ENCODE measurements around the gene CDC27.
"Not testable (repeated sequence)": the region's sequence is repeated elsewhere in the genome, so short reads cannot be mapped to it uniquely, and the experiment has no call there.

CDC27 gene

GRCh38 chr17:47120521-47121095 lies 68.5 kb downstream of the CDC27 start:
- H3K4me1 Mint-ChIP-seq (ENCODE audit: low read depth) = no peaks in the 10 kb centered on the region
- H3K27ac Mint-ChIP-seq = no peak overlapping the region
- no peaks in the 10 kb centered on the region for H3K27me3 Mint-ChIP-seq
- no peak overlapping the region for H3K4me3 Mint-ChIP-seq
- intact Hi-C loops (cut with micrococcal nuclease) = no loop called here
- peaks cover 76% of the 10 kb centered on the region for H3K36me3 Mint-ChIP-seq (ENCODE audit: low read depth)
- no peaks in the 10 kb centered on the region for H3K9me3 Mint-ChIP-seq

DNA sequence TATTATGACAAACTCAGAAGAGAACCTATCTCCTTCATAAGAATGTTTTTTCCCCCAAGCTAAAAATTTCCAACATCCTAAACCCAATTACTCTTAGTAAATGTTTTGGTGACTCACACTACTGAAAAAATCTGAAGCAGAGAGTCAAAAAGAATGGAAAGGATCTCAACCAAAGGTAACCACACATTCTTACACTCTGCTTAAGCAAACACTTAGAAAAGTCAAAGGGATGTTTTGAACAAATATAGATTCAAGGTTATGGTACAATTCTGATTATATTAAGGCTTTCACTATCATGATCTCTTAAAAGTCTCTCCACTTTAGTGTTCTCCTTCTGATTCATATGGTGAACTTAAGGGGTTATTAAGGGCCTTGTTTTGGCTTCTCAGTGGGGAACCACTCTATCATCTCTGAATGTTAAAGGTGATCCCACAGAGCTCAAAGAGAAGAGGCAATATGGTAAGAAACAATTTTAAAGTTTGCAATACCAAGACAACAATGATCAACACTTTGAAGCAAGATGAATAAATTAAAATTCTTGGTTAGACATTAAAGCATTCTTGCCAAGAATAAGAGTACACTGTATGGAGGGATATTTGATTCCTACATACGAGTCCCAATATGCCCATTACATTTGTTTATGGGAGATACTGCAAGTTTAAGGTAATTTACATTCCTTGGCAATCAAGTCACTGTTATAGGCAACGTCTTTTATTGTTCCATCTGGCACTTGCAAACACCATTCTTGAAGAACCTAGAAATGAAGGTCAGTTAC lies 69.2 kb downstream of the CDC27 start:
- H3K4me3 Mint-ChIP-seq = no peak overlapping the region
- H3K27me3 Mint-ChIP-seq = no peaks in the 10 kb centered on the region
- intact Hi-C loops (cut with micrococcal nuclease) = no loop called here
- H3K9me3 Mint-ChIP-seq = no peaks in the 10 kb centered on the region
- peaks cover 69% of the 10 kb centered on the region for H3K36me3 Mint-ChIP-seq (ENCODE audit: low read depth)
- no peaks in the 10 kb centered on the region for H3K4me1 Mint-ChIP-seq (ENCODE audit: low read depth)
- H3K27ac Mint-ChIP-seq = no peak overlapping the region

GRCh38 chr17:47117386-47117785 lies 71.7 kb downstream of the CDC27 start:
- Mint-ChIP-seq H3K27me3 (no peaks in the 10 kb centered on the region), H3K4me3 (no peak overlapping the region), H3K36me3 (ENCODE audit: low read depth) (peaks cover 48% of the 10 kb centered on the region), H3K27ac (no peak overlapping the region), H3K4me1 (ENCODE audit: low read depth) (no peaks in the 10 kb centered on the region), H3K9me3 (no peaks in the 10 kb centered on the region)
- intact Hi-C loops (cut with micrococcal nuclease) = no loop called here

- peaks cover 7% of the 10 kb centered on the region for H3K27me3 Mint-ChIP-seq
- no peak overlapping the region for H3K27ac Mint-ChIP-seq
- H3K4me1 Mint-ChIP-seq (ENCODE audit: low read depth) = peaks cover 18% of the 10 kb centered on the region
- no peak overlapping the region for H3K4me3 Mint-ChIP-seq
- H3K9me3 Mint-ChIP-seq = no peaks in the 10 kb centered on the region
- H3K36me3 Mint-ChIP-seq (ENCODE audit: low read depth) = no peaks in the 10 kb centered on the region
- intact Hi-C loops (cut with micrococcal nuclease) = no loop called here
These were observed 83.0 kb downstream of the CDC27 start for GRCh38 chr17:47106130-47106529.

DNA sequence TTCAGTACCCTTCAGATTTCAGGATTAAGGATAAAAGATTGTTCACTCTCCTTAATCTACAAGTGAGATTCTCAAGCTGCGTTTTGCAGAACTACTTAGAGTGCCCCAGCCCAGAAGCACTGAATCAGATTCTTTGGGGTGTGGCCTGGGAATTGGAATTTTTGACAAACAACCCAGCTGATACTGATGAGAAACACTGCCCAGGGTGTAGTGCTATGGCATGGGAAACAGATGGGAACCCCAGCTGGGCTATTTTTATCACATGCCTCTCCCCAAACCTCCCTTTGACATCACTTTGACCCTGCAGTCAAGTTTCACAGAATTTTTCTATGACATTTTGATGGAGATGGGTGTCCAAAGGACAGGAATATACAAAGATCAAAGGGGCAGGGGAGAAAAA lies 83.8 kb downstream of the CDC27 start:
- H3K27me3 Mint-ChIP-seq; H3K27ac Mint-ChIP-seq; H3K36me3 Mint-ChIP-seq (ENCODE audit: low read depth); H3K4me3 Mint-ChIP-seq; intact Hi-C loops (cut with micrococcal nuclease); H3K9me3 Mint-ChIP-seq: not testable (repeated sequence)
- peaks cover 19% of the 10 kb centered on the region for H3K4me1 Mint-ChIP-seq (ENCODE audit: low read depth)

- H3K27me3 Mint-ChIP-seq = peaks cover 5% of the 10 kb centered on the region
- H3K27ac Mint-ChIP-seq = no peak overlapping the region
- no peaks in the 10 kb centered on the region for H3K9me3 Mint-ChIP-seq
- intact Hi-C loops (cut with micrococcal nuclease) = loop anchor here (5.0 kb wide), 1 partner anchor 36 kb away; no protein-coding TSS in a partner anchor
- H3K4me3 Mint-ChIP-seq = no peak overlapping the region
- H3K4me1 Mint-ChIP-seq (ENCODE audit: low read depth) = peaks cover 24% of the 10 kb centered on the region
- peaks cover 7% of the 10 kb centered on the region for H3K36me3 Mint-ChIP-seq (ENCODE audit: low read depth)
These were observed 86.2 kb downstream of the CDC27 start for GRCh38 chr17:47102914-47103313.

DNA sequence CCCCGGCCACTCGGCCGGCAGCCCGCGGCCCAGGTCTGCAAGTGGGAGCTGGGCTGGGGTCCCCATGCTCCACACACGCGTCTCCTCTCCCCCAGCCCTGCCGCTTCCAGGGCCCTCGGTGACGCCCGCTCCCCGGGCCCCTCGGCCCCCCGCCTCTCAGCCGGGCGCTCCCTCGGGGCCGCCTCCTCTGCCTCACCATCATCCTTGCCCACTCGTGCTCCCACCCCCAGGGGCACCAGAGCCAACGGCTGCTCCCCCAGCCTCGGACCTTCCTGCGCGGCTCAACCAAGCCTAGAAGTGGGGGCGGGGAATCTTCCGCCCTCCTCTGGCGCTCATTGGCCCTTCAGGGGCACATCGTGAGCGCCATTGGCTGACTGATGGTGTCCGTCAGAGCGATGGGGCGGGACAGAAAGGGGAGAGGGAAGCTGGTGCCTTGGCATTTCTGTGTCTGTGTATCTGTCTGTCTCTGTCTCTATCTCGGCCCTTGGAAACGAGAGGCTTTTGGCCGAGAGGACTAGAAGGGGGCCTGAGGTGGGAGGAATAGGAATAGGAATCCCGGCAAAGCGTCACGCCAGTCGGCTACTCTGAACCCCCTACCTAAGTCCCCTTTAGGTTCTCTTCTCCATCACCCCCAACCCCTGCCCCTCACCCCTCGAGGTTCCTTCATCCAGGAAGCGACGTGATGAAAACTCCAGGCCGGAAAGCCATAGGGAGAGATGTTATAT lies 88.9 kb downstream of the CDC27 start:
- intact Hi-C loops (cut with micrococcal nuclease) = loop anchor here (5.0 kb wide), 1 partner anchor 33 kb away; no protein-coding TSS in a partner anchor
- Mint-ChIP-seq H3K27ac (peak overlapping the region; percentile 92), H3K36me3 (ENCODE audit: low read depth) (peaks cover 9% of the 10 kb centered on the region), H3K27me3 (no peaks in the 10 kb centered on the region), H3K9me3 (no peaks in the 10 kb centered on the region), H3K4me3 (peak overlapping the region; percentile 97), H3K4me1 (ENCODE audit: low read depth) (peaks cover 23% of the 10 kb centered on the region)

DNA sequence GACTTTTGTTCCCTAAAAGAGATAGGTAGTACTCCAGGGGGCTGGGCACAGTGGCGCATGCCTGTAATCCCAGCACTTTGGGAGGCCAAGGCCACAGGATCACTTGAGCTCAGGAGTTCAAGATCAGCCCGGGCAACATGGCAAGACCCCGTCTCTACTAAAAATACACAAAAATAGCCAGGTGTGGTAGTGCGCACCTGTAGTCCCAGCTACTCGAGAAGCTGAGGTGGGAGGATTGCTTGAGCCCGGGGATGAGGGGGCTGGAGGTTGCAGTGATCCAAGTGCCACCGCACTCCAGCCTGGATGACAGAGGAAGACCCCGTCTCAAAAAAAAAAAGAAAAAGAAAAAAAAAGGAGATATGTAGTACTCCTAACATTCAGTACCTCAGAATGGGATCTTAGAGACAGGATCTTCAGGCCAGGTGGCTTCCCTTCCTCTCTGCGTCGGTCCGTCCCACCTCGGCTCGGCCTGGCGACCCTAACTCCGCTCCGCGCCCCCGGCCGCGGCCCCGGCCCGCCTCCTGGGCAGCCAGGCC lies 89.6 kb downstream of the CDC27 start:
- intact Hi-C loops (cut with micrococcal nuclease) = no loop called here
- H3K27me3 Mint-ChIP-seq = no peaks in the 10 kb centered on the region
- peak overlapping the region; percentile 97 for H3K4me3 Mint-ChIP-seq
- peak overlapping the region; percentile 92 for H3K27ac Mint-ChIP-seq
- peaks cover 13% of the 10 kb centered on the region for H3K36me3 Mint-ChIP-seq (ENCODE audit: low read depth)
- peaks cover 17% of the 10 kb centered on the region for H3K4me1 Mint-ChIP-seq (ENCODE audit: low read depth)
- no peaks in the 10 kb centered on the region for H3K9me3 Mint-ChIP-seq

GRCh38 chr17:47096343-47096742 lies 92.8 kb downstream of the CDC27 start:
- no peaks in the 10 kb centered on the region for H3K27me3 Mint-ChIP-seq
- H3K4me1 Mint-ChIP-seq (ENCODE audit: low read depth) = peaks cover 16% of the 10 kb centered on the region
- intact Hi-C loops (cut with micrococcal nuclease) = no loop called here
- peaks cover 22% of the 10 kb centered on the region for H3K36me3 Mint-ChIP-seq (ENCODE audit: low read depth)
- no peak overlapping the region for H3K27ac Mint-ChIP-seq
- no peaks in the 10 kb centered on the region for H3K9me3 Mint-ChIP-seq
- H3K4me3 Mint-ChIP-seq = no peak overlapping the region

- H3K9me3 Mint-ChIP-seq = no peaks in the 10 kb centered on the region
- H3K4me1 Mint-ChIP-seq (ENCODE audit: low read depth) = peaks cover 16% of the 10 kb centered on the region
- H3K4me3 Mint-ChIP-seq = no peak overlapping the region
- H3K36me3 Mint-ChIP-seq (ENCODE audit: low read depth) = peaks cover 28% of the 10 kb centered on the region
- intact Hi-C loops (cut with micrococcal nuclease) = no loop called here
- H3K27me3 Mint-ChIP-seq = no peaks in the 10 kb centered on the region
- no peak overlapping the region for H3K27ac Mint-ChIP-seq
These were observed 93.8 kb downstream of the CDC27 start for GRCh38 chr17:47095268-47095667.

- no peaks in the 10 kb centered on the region for H3K9me3 Mint-ChIP-seq
- intact Hi-C loops (cut with micrococcal nuclease) = no loop called here
- peaks cover 21% of the 10 kb centered on the region for H3K4me1 Mint-ChIP-seq (ENCODE audit: low read depth)
- no peak overlapping the region for H3K27ac Mint-ChIP-seq
- no peak overlapping the region for H3K4me3 Mint-ChIP-seq
- no peaks in the 10 kb centered on the region for H3K27me3 Mint-ChIP-seq
- peaks cover 21% of the 10 kb centered on the region for H3K36me3 Mint-ChIP-seq (ENCODE audit: low read depth)
These were observed 102.0 kb downstream of the CDC27 start for GRCh38 chr17:47087093-47087492.

- Mint-ChIP-seq H3K27ac (no peak overlapping the region), H3K4me3 (no peak overlapping the region), H3K27me3 (no peaks in the 10 kb centered on the region), H3K36me3 (ENCODE audit: low read depth) (peaks cover 15% of the 10 kb centered on the region), H3K4me1 (ENCODE audit: low read depth) (peaks cover 21% of the 10 kb centered on the region), H3K9me3 (no peaks in the 10 kb centered on the region)
- intact Hi-C loops (cut with micrococcal nuclease) = no loop called here
These were observed 103.4 kb downstream of the CDC27 start for GRCh38 chr17:47085736-47086135.

DNA sequence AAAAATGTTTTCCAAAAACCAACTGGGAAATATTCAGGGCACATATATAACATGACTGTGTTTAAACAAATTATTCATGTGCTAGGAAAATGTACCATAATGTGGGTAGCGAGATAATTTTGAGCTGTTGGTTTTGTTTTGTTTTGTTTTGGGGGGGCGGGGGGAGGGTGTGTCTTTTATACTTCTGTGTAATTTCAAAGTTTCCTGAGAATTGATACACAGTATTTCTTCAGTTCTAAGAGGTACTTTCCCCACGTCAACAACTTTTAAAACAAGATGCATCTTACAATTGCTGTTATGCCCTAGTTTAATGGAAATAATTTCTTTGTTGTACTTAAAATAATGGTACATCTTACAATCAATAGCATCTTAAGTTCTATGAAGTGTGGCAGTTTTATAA lies 110.3 kb downstream of the CDC27 start:
- intact Hi-C loops (cut with micrococcal nuclease) = no loop called here
- Mint-ChIP-seq H3K36me3 (ENCODE audit: low read depth) (peaks cover 21% of the 10 kb centered on the region), H3K4me1 (ENCODE audit: low read depth) (peaks cover 16% of the 10 kb centered on the region), H3K27ac (no peak overlapping the region), H3K9me3 (no peaks in the 10 kb centered on the region), H3K27me3 (no peaks in the 10 kb centered on the region), H3K4me3 (no peak overlapping the region)

GRCh38 chr17:47077576-47077975 lies 111.5 kb downstream of the CDC27 start:
- intact Hi-C loops (cut with micrococcal nuclease) = no loop called here
- no peaks in the 10 kb centered on the region for H3K27me3 Mint-ChIP-seq
- no peak overlapping the region for H3K4me3 Mint-ChIP-seq
- no peak overlapping the region for H3K27ac Mint-ChIP-seq
- peaks cover 21% of the 10 kb centered on the region for H3K36me3 Mint-ChIP-seq (ENCODE audit: low read depth)
- no peaks in the 10 kb centered on the region for H3K9me3 Mint-ChIP-seq
- peaks cover 23% of the 10 kb centered on the region for H3K4me1 Mint-ChIP-seq (ENCODE audit: low read depth)

All from dendritic cell treated with granulocyte-macrophage colony-stimulating factor and Interleukin-4, amounts not matched to agents 40 ng/mL and 50 ng/mL, for 4 days (primary cell).